PFSK-1 (cell line): Measurements from ENCODE around the gene FAM20C.

Experiments
- FOXP2 ChIP-seq: optimal IDR thresholded peaks from 2 replicates; pipeline ENCODE3; 2011; ENCODE audit warnings: borderline replicate concordance, control low read depth, inconsistent platforms; ENCODE audit not compliant: insufficient read depth; ENCODE audit errors: extremely low read length, extremely low read depth
- POLR2AphosphoS5 ChIP-seq: IDR thresholded peaks from 2 replicates; pipeline ENCODE4 v1.6.1; 2012; ENCODE audit warnings: low read depth, mild to moderate bottlenecking, control low read depth, low read length, moderate library complexity

- TF ChIP-seq FOXP2 (no peak), POLR2AphosphoS5 (no peak)
Observed at GRCh38 chr7:169276-170172, 22.8 kb upstream of the FAM20C start.
